Astrocyte (in vitro differentiated cells and primary cell): ENCODE results near the gene EED.

ENCODE experiments used
- EZH2 ChIP-seq: IDR thresholded peaks from 2 replicates; pipeline ENCODE4 v1.6.1; 2012; ENCODE audit warnings: mild to moderate bottlenecking, low read length, inconsistent platforms; ENCODE audit not compliant: insufficient read depth
- TF ChIP-seq, protein P1 (sequence below): IDR thresholded peaks from 2 replicates; pipeline ENCODE4 v1.5.1; 2011; ENCODE audit warnings: low read depth, mild to moderate bottlenecking, inconsistent platforms, low read length, moderate library complexity; ENCODE audit not compliant: insufficient read depth

DNA sequence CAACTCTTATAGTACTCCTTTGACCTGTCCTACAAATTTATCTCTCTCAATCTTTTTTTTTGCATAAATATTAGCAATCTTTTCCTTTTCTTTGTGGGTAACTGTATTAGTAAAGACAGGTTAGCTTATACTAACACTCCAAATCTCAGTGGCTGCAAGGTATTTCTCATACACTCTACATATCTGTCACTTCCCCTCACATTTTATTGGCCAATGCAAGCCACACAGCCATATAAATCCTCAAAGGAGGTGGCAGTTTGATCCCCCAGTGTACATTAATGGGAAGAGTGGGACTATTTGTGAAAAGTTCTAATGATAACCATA lies 42.6 kb upstream of the EED start:
- TF ChIP-seq, protein P1, sequence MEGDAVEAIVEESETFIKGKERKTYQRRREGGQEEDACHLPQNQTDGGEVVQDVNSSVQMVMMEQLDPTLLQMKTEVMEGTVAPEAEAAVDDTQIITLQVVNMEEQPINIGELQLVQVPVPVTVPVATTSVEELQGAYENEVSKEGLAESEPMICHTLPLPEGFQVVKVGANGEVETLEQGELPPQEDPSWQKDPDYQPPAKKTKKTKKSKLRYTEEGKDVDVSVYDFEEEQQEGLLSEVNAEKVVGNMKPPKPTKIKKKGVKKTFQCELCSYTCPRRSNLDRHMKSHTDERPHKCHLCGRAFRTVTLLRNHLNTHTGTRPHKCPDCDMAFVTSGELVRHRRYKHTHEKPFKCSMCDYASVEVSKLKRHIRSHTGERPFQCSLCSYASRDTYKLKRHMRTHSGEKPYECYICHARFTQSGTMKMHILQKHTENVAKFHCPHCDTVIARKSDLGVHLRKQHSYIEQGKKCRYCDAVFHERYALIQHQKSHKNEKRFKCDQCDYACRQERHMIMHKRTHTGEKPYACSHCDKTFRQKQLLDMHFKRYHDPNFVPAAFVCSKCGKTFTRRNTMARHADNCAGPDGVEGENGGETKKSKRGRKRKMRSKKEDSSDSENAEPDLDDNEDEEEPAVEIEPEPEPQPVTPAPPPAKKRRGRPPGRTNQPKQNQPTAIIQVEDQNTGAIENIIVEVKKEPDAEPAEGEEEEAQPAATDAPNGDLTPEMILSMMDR: no peak
- no peak for TF ChIP-seq EZH2
